GM18526 (cell line): ENCODE results near the gene GOLGA6D.

Source experiments
- POLR2A ChIP-seq: IDR thresholded peaks from 3 replicates; pipeline ENCODE4 v1.6.1; 2011; ENCODE audit not compliant: insufficient read length; ENCODE audit errors: extremely low read depth

The GOLGA6D gene

GRCh38 chr15:75314552-75315290, 32.1 kb downstream of the GOLGA6D start:
- TF ChIP-seq POLR2A, result no peak

DNA sequence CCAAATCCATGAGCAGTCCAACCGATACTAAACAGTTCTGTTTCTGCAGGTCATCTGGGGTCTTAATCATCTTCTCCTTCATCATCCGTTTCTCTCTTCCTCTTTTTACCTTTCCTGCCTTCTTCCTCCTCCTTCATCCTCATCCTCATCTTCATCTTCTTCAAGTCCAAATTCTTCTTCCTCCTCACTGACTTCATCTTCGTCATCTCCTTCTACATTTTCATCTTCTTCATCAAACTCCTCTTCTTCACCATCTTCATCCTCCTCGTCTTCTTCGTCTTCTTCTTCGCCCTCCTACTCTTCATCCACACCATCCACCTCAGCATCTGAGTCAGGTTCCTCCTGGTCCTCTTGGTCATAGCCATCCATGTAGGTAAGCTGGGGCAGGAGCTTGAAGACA, 39.1 kb downstream of the GOLGA6D start:
- TF ChIP-seq POLR2A, result no peak

- TF ChIP-seq POLR2A, result no peak
Measured at GRCh38 chr15:75325922-75326321, 43.3 kb downstream of the GOLGA6D start.

GRCh38 chr15:75327005-75327404, 44.4 kb downstream of the GOLGA6D start:
- TF ChIP-seq POLR2A, result no peak

DNA sequence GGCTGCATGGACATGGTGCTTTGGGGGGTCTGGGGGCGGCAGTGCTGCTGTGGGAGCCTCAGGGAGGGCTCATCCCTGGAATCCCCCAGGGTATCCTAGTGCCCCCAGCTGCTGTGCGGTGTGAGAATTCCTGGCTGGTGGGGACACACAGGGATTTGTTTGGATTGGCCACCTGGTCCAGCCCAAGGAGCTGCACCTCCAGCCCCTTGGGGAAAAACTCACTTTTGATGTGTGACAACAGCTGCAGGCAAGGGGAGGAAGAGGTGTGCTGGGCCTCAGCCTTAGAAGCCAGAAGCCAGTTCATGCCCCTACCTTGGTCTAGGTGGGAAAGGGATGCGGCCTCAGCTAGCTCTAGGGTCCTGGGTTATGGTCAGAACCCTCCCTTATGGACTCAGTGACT, 44.9 kb downstream of the GOLGA6D start:
- TF ChIP-seq POLR2A, result no peak

GRCh38 chr15:75328493-75329314, 46.1 kb downstream of the GOLGA6D start:
- no peak for TF ChIP-seq POLR2A

- TF ChIP-seq POLR2A, result no peak
Measured at GRCh38 chr15:75329571-75329970, 46.9 kb downstream of the GOLGA6D start.

DNA sequence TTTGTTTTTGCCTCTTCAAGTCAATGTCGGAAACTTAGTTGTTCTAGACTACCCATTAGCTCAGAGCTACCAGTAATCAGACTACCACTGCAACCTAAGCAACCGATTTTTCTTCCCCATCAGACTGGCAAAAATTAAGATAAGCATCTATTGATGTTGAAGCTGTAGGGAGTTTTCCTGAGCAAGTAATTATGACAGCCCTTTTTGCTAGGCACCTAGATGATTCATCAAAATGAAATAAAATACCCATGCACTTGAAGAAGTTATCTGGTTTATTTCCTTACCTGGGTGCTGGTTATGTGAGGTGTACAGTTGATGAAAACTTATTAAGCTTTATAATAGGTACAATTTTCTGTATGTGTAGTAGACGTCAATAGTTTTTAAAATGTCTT, 52.7 kb downstream of the GOLGA6D start:
- TF ChIP-seq POLR2A, result no peak

DNA sequence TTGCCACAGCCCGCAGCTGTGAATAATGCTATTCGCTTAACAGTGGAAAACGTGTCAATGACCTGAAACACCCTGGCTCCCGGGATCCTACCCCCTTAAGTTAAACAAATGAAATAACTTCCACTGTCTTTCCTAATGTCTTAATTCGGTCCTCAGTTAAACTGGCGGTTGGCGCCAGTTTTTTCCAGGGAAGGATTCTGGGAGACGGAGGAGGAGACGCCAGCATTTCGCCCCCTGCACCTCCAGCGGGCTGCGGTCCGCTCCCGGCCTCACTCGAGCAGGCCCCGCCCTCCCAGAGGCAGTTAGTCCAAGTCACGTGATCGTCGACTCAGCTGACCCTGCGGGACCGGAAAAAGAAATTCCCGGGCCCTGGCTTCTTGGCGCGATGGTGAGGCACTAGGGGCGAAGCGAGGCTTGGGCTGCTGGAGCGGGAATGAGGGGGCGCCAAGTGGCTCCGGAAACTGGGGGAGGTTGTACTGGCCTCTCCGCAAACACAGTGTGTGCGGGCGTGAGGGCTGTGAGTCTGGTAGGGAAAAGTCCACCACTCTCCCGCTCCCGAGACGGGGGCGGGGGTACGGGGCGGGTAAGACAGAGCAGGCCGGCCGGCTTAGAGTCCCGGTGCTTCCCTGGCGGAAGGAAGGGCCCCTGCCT, 53.2 kb downstream of the GOLGA6D start, which contains the start of gene COMMD4:
COMMD4 (plus strand) TSS at position 359 of the 651 bp plus-strand sequence; CDS start at position 386, 27 bp downstream.
- peak; percentile 54 for TF ChIP-seq POLR2A

DNA sequence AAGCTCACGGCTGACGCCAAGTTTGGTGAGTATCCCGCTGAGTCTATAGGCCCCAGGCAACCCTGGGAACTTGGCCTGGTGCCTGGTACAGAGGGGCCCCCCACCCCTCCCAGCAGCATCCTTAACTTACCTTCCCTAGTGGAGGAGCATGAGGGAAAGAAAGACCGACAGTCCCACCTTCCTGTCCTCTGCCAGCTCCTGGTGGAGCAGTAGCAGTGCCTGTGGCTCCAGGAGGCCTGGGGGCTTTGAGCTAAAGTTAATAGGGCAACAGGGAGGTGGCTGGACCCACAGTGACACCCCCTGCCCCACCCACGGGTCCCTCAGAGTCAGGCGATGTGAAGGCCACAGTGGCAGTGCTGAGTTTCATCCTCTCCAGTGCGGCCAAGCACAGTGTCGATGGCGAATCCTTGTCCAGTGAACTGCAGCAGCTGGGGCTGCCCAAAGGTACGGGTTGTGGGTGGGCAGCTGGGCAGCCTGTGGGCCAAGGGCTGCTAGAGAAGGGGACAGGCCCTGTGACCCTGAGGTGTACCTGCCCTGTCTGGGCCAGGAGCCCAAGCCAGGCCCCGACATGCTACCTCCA, 56.1 kb downstream of the GOLGA6D start:
- no peak for TF ChIP-seq POLR2A

DNA sequence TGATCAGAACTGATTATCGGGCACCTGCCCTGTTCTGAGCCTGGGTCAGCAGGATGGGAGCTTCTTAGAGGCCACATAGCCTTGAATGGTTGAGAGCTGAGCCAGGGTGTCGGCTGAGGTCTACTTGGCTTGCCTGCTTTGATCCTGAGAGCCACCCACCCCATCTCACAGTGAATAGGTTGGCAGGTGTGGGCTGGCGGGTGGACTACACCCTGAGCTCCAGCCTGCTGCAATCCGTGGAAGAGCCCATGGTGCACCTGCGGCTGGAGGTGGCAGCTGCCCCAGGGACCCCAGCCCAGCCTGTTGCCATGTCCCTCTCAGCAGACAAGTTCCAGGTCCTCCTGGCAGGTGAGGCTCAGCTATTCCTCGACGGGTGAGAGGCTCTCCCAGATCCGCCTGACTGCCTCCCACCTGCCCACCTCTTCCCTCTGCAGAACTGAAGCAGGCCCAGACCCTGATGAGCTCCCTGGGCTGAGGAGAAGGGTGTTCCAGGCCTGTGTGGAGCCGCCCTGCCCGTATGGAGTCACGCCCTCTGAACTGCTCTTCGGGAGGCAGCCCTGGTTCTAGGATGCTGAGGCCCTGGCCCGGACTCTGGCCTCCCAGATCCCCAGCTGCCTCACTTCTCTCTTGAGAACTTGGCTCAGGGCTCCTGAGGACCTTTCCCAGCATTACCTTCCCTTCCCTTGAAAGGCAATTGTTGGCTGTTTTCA, 57.1 kb downstream of the GOLGA6D start:
- no peak for TF ChIP-seq POLR2A

- TF ChIP-seq POLR2A, result no peak
Measured at GRCh38 chr15:75342221-75342620, 59.6 kb downstream of the GOLGA6D start.
